Hepatocyte (in vitro differentiated cells): ENCODE data around the gene RNF224.

Experiments used
- CTCF ChIP-seq: fragments of 200-600 bp; sonication (generic); IDR thresholded peaks from 2 replicates; pipeline ENCODE4 v1.5.1; 2016; ENCODE audit warnings: antibody characterized with exemption, mild to moderate bottlenecking; ENCODE audit not compliant: poor library complexity
- EZH2 ChIP-seq: fragments of 200-600 bp; sonication (generic); IDR thresholded peaks from 2 replicates; pipeline ENCODE4 v1.6.1; 2016; ENCODE audit warnings: antibody characterized with exemption, mild to moderate bottlenecking, borderline replicate concordance
- EZH2phosphoT487 ChIP-seq: fragments of 200-600 bp; sonication (generic); IDR thresholded peaks from one replicate; pipeline ENCODE4 v1.6.1; 2018; ENCODE audit warnings: antibody characterized with exemption, mild to moderate bottlenecking, low read depth, moderate library complexity; ENCODE audit not compliant: unreplicated experiment, severe bottlenecking

- no peak for TF ChIP-seq CTCF
- no peak for TF ChIP-seq EZH2
- TF ChIP-seq EZH2phosphoT487 = no peak
Observed at GRCh38 chr9:137193771-137194170, 33.5 kb upstream of the RNF224 start.
